ENCODE results near the gene SHROOM3.

DNA sequence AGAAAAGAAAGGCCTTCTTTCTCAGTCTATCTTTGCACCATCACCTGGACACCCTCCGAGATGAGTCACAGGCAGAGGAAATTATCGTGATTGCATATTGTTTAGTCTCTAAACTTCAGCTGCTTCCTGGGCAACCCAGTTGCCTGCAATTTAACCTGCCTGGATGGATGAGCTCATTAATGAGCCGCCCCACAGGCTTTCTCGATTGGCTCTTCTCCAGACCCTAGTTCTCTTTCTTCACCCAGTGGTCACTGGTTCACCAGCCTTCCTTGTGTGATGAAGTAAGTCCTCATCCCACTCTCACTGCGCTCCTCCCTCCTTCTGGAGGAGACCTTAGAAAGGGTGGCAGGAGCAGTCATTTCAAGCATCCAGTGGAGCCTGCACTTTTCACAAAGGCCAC, 368.5 kb downstream of the SHROOM3 start:
- TF ChIP-seq POLR2AphosphoS5 (IDR thresholded peaks at IDR 0.05; ENCODE audit: low read depth, low read length) (no peak), TAF1 (IDR thresholded peaks at IDR 0.05; ENCODE audit: borderline replicate concordance, insufficient read depth, low read length) (peak; percentile 37; the same call in 1 of the 2 replicates), SIN3A (IDR thresholded peaks at IDR 0.05; ENCODE audit: borderline replicate concordance, insufficient read depth, low read length) (peak; percentile 91; the same call in 1 of the 2 replicates), FOXP2 (optimal IDR thresholded peaks at IDR 0.05; ENCODE audit: borderline replicate concordance, extremely low read depth, extremely low read length, insufficient read depth) (peak; percentile 19)
- TF ChIP-seq, protein P1, sequence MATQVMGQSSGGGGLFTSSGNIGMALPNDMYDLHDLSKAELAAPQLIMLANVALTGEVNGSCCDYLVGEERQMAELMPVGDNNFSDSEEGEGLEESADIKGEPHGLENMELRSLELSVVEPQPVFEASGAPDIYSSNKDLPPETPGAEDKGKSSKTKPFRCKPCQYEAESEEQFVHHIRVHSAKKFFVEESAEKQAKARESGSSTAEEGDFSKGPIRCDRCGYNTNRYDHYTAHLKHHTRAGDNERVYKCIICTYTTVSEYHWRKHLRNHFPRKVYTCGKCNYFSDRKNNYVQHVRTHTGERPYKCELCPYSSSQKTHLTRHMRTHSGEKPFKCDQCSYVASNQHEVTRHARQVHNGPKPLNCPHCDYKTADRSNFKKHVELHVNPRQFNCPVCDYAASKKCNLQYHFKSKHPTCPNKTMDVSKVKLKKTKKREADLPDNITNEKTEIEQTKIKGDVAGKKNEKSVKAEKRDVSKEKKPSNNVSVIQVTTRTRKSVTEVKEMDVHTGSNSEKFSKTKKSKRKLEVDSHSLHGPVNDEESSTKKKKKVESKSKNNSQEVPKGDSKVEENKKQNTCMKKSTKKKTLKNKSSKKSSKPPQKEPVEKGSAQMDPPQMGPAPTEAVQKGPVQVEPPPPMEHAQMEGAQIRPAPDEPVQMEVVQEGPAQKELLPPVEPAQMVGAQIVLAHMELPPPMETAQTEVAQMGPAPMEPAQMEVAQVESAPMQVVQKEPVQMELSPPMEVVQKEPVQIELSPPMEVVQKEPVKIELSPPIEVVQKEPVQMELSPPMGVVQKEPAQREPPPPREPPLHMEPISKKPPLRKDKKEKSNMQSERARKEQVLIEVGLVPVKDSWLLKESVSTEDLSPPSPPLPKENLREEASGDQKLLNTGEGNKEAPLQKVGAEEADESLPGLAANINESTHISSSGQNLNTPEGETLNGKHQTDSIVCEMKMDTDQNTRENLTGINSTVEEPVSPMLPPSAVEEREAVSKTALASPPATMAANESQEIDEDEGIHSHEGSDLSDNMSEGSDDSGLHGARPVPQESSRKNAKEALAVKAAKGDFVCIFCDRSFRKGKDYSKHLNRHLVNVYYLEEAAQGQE (IDR thresholded peaks at IDR 0.05; ENCODE audit: insufficient read depth in 1 of 2, low read depth in 2 of 2, low read length in 2 of 2) = peak in 1 of 2 experiments; percentile 74; a peak in 1 of 4 replicates

Measured in PFSK-1 (cell line).